Measurements from ENCODE around the gene LRRC32. TPM values are rescaled to one million over a fixed set of nuclear protein-coding genes. Genes with fewer than 3 reads are reported as not detected.
A peak's percentile ranks its signal among the peaks of the same experiment; 100 is the strongest.

The LRRC32 gene
- total RNA-seq, 1 donor from 2014 or later, result 0.26 TPM

GRCh38 chr11:76701294-76702040 lies 30.9 kb upstream of the LRRC32 start:
- no peak for FAIRE-seq
- no peak for DNase-seq (ENCODE audit: low read depth)
- Histone ChIP-seq H3K36me3 (ENCODE audit: control insufficient read depth, insufficient read depth, low read length) (no peaks in the 10 kb centered on the region), H3K27me3 (ENCODE audit: control insufficient read depth, insufficient read depth, low read length) (peaks cover 2% of the 10 kb centered on the region), H3K4me3 (ENCODE audit: low read depth, low read length) (no peak overlapping the region)
- no peak for TF ChIP-seq CTCF (IDR thresholded peaks at IDR 0.05; ENCODE audit: insufficient read depth, low read length, severe bottlenecking)

GRCh38 chr11:76700177-76701100 lies 29.9 kb upstream of the LRRC32 start:
- Histone ChIP-seq H3K4me3 (ENCODE audit: low read depth, low read length) (no peak overlapping the region), H3K27me3 (ENCODE audit: control insufficient read depth, insufficient read depth, low read length) (peaks cover 2% of the 10 kb centered on the region), H3K36me3 (ENCODE audit: control insufficient read depth, insufficient read depth, low read length) (no peaks in the 10 kb centered on the region)
- TF ChIP-seq CTCF (IDR thresholded peaks at IDR 0.05; ENCODE audit: insufficient read depth, low read length, severe bottlenecking), result no peak
- DNase-seq (ENCODE audit: low read depth), result peak; percentile 47
- no peak for FAIRE-seq

GRCh38 chr11:76699451-76700091 lies 29.0 kb upstream of the LRRC32 start:
- TF ChIP-seq CTCF (IDR thresholded peaks at IDR 0.05; ENCODE audit: insufficient read depth, low read length, severe bottlenecking), result no peak
- H3K4me3 ChIP-seq (ENCODE audit: low read depth, low read length), result no peak overlapping the region
- FAIRE-seq, result no peak

GRCh38 chr11:76698321-76699043 lies 27.9 kb upstream of the LRRC32 start:
- no peak for DNase-seq (ENCODE audit: low read depth)
- peak; percentile 8 for TF ChIP-seq CTCF (IDR thresholded peaks at IDR 0.05; ENCODE audit: insufficient read depth, low read length, severe bottlenecking)
- no peaks in the 10 kb centered on the region for H3K36me3 ChIP-seq (ENCODE audit: control insufficient read depth, insufficient read depth, low read length)
- no peak overlapping the region for H3K4me3 ChIP-seq (ENCODE audit: low read depth, low read length)
- no peaks in the 10 kb centered on the region for H3K27me3 ChIP-seq (ENCODE audit: control insufficient read depth, insufficient read depth, low read length)
- no peak for FAIRE-seq

More at GRCh38 chr11:76699451-76700091, 29.0 kb upstream of the LRRC32 start:
- peaks cover 2% of the 10 kb centered on the region for H3K27me3 ChIP-seq (ENCODE audit: control insufficient read depth, insufficient read depth, low read length)
- DNase-seq (ENCODE audit: low read depth), result no peak
- no peaks in the 10 kb centered on the region for H3K36me3 ChIP-seq (ENCODE audit: control insufficient read depth, insufficient read depth, low read length)

GRCh38 chr11:76696756-76697155 lies 26.2 kb upstream of the LRRC32 start:
- FAIRE-seq (no peak), DNase-seq (ENCODE audit: low read depth) (no peak)
- H3K36me3 ChIP-seq (ENCODE audit: control insufficient read depth, insufficient read depth, low read length), result no peaks in the 10 kb centered on the region
- no peaks in the 10 kb centered on the region for H3K27me3 ChIP-seq (ENCODE audit: control insufficient read depth, insufficient read depth, low read length)
- TF ChIP-seq CTCF (IDR thresholded peaks at IDR 0.05; ENCODE audit: insufficient read depth, low read length, severe bottlenecking), result no peak
- H3K4me3 ChIP-seq (ENCODE audit: low read depth, low read length), result no peak overlapping the region
